DMS153 treated with DMSO at 0.1 percent for 48 hours (cell line): ENCODE results near the gene LSM3.
A peak's percentile ranks its signal among the peaks of the same experiment; 100 is the strongest.

Source experiments
- DNase-seq: peaks from one replicate; lab custom pipeline; 2025; ENCODE audit not compliant: unreplicated experiment; lab: John Stamatoyannopoulos, UW

Gene LSM3

DNA sequence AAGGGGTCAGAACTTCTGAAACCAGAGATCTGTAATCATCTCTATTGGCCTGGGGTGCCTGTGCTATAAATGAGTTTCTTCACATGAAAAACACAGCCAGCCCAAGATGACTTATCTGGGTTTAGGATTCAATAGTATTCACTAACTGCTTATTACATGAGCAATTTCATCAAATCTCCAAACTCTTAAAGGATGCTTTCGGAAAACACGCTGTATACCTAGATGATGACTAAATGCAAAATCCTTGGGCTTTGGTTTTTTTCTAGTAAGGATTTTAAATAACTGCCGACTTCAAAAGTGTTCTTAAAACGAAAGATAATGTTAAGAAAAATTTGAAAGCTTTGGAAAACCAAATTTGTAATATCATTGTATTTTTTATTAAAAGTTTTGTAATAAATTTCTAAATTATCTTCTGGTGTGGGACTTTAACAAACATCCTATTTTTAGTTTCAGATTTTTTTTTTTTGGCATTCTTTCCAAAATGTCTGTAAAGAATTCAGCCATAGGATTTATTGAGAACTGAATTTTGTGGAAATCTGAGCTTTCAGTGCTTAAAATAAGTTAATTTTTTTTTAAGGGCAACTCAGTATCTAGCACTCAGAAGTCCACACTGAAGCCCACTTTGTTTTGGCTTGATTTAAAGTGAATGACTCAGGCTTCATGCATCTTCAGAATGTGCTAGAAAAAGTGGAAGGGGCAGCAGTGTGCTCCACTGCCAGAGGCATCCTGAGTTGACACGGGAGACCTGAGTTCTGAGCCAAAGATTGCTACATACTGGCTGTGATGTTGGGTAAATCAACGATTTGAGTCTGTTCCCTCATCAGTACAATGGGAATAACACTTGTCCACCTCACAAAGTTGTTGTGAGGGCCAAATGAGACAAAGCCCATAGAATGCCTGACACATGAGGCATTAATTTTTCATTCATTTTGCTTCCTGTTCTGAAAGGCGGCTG lies 35.1 kb upstream of the LSM3 start:
- DNase-seq: no peak

DNA sequence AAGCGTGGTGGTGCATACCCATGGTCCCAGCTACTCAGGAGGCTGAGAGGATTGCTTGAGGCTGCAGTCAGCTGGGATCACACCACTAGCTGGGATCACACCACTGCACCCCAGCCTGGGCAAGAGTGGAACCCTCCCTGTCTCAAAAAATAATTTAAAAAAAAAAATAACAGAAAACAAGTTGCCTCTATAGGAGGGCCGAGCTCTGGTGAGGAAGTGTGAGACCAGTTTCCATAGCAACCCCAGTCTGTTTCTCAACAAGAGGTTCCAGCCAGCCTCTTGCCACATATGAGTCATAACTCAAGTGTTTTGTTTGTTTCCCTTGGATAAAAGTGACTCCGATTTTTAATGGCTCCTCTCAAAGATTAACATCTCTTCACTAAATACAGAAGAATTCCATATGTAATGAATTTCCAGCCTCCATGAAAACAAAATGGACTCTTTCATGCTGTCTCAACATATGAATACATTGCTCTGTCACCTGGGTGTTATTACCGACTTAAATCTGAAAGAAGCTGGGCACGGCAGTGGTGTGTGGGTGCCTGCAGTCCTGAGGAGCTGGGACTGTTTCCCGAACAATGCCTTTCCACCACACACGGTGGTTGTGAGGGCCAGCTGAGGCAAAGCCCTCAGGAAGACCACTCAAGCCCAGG lies 34.1 kb upstream of the LSM3 start:
- DNase-seq: peak; percentile 74

DNA sequence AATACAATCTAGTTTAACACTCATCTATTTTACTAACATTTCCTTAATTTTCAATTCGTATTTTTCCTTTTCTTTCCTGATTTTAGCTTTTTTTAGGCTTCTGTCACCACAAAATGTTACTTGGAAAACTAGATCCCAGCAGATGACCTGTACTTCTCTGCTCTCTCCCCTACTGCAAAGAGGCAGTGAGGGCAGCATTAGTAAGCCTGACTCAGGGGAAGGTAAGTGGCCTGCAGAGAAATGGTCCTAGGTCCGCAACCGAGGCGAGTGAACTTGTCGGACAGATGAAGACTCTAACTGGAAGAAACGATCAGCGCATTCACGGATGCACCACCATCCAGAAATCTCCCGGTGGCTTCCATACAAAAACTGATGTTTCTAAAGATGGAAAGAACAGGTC lies 33.4 kb upstream of the LSM3 start:
- no peak for DNase-seq

DNA sequence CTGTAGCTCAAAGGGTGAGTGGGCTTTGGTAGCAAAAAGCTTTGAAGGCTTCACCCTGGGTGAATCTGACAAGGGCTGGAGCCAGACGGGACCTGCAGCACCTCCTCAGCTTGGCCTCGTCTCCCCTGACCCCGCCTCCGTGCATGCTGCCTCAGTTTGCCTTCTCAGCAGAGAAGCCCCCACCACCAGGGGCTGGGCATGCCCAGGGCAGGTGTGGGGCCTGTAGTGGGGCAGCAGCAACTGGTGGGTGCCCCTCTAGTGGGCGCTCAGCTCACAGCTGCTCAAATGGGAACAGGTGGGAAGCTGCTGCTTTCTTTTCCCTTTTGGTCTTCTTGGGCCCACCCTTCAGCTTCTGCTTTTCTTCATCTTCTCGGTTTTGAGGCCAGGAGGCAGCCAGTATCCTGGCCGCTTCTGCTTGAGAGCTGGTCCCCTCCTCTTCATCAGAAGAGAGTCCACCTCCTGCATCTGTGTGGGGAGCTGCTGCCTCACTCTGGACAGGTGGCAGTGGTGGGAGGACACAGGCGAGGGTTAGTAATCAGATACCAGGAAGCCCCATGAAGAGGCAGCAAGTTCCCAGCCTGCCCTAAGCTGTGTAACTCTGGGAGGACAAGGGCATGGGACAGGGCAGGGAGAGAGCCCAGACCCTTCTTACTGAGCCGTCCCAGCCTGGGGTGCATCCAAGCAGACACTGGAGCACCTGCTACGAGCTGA lies 32.8 kb upstream of the LSM3 start:
- no peak for DNase-seq

DNA sequence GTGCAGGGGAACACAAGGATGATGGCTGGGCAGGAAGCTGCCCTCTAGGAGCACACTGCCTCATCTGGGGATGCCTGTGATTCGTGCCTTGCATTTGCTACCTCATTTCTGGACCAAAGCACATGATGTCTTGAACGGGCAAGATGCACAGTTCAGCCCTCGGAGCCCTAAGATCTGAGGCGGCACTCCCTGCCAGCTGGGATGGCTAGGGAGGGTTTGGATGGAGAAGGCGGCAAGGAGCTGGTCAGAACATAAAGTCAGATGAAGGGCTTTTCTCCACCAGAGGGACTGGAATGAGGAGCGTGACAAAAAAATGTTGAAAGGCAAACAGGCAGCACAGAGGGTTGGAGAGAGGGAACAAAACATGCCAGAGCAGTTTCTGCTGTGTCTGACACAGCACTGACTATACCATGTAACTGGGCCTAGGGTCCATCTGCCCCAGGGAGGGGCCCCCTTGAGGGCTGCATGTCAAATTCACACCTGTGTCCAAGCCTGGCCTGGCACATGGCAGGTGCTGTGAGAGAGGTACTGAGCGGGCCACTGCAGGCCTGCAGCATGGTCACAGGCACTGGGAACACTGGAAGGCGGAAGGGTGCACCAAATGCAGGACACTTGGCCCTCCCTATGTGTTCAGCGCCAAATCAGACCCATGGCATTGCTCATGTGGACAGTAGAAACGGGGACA lies 32.1 kb upstream of the LSM3 start:
- no peak for DNase-seq

DNA sequence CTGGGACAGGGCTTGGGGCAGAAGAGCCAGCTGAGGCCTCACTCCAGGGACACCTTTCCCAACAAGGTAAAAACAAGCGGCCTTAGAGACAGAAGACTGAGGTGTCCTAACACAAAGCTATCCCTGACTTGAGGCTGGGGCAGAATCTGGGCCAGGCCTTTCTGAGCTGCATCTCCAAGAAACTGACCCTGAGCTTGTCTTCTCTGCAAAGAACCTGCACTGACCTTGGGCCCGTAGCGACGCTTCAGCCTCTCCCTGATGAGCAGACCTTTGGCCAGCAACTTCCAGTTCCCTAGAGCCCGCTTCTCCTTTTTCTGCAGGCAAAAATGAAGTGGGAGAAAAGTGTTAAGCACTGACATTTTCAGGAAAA lies 31.6 kb upstream of the LSM3 start:
- DNase-seq: no peak

DNA sequence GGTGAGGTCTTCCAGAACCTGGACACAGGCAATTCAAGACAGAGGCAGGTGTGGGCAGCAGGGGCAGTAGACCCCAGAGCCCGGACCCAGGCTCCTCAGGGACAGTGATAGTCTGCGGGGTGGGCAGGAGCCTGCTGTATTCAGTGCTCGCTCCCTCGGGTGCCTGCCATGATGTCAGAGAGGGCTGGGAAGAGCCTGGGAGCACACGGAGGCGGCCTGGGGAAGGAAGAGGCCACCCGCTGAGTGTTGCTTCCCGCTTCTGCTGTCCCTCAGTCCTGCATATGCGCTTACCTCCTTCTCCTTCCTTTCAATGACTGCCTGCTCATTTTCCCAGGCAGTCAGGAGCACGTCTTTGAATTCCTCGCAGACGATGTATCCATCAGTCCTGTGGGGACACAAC lies 31.0 kb upstream of the LSM3 start:
- DNase-seq: no peak

DNA sequence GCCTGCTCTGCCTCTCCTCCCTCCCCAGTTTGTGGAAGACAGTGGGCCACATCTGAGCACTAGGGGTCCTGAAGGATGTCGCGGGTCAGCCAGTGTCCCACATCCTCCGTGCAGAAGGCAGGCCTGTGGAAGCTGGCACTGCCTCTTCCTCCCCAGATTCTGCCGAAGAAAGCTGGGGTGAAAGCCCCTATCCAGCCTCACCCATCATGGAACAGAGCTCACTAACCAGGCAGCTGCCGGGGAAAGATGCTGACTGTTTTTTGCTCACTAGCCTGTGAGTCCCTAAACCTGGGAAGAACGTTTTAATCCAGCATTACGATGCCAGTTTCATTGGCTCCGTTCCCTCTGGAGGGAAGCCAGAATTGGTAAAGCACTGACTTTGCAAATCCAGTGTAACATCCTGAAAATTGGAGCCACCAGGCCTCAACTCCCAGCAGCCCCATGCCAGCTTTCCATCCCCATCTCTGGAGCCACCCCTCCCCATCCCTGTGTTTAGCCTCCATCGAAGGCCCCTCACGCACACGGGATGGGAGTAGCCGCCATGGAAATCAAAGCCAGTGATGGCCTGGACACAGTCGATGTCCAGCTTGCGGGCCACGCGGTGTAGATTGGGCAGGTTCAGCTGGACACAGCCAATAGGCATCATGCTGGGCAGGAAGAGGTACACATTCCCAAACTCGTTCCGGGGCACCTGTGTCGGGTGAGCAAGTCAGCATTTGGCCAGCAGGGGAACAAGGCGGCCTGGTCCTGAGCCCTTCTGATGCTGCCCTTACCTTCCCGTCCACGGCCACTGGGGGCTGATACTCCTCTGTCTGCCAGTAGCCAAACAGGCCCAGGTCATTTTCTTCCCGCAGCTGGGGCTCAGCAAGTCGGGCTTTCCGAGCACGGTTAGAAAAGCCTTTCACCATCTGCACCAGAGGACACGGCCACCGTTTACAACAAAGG lies 30.3 kb upstream of the LSM3 start:
- no peak for DNase-seq

DNA sequence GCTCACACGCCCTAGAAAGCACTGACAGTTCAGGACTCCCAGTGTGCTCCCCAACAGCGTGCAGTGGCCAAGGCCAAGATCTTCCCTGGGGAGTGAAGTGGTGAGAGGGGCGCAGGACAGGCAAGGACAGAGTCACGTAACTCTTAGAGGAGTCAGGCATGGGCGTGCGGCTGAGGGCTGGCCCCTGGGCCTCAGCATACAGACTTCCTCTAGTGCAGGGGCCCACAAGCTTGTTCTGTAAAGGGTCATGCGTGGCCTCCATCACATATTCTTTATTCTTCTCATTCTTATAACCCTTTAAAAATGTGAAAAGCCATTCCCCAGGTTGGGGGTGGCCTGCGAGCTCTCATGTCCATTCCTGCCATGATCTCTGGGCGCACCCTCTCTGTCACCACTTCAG lies 28.5 kb upstream of the LSM3 start:
- no peak for DNase-seq

DNA sequence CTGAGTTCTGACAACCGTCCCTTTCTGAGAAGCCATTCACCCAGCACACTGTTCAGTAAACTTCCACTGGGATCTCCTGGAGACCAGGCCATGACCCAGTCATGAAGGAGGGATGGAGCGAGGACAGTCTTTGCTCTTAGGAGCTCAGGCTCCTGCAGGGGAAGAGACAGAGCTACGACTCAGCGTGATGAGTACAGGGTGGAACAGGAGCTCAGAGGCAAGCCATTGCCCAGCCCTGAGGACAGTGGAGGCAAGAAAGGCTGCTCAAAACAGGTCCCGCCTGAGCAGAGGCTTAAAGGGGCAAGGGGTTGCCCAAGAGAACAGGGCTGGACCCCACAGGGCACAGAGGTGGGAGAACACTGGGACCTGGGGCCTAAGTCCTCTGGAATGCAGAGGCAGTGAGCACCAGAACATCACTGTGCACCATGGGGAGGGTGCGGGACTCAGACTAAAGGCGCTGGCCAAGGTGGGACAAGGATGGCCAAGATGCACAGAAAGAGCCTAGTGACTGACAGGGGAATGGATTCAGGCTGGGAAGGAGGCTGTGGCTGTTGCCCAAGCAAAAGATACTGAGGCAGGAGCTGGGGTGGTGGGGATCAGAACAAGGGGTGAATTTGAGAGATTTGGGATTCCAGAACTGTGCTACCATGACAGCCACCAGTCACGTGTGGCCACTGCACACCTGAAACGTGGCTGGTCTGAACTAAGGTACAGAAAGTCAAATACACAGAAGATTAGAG lies 28.0 kb upstream of the LSM3 start:
- no peak for DNase-seq

DNA sequence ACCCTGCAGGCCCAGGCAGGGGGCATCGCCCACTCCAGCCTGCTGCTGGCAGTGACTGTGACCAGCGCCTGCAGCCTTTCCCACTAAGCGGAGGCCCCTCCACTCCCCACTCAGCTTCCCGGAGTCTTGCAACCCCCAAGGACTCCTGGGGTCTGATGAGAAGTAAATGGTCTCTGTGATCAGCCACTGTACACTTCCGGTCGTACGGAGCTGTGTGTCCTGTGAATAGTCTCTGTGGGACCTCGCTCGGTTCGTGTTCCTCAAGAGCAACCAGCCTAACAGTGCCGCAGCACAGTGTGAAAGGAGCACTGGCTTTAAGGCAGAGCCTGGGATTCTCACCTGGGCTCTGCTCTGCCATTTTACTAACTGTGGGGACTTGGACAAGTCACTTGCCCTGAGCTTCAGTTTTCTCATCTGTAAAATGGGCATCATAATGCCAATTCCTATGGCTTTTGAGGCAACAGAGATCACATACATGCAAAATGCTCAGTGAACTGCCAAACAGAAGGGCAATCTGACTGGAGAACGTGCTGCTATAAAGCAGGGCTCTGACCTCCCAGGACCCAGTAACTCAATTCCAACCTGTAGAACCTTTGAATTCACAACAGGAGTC lies 27.0 kb upstream of the LSM3 start:
- DNase-seq: no peak

DNA sequence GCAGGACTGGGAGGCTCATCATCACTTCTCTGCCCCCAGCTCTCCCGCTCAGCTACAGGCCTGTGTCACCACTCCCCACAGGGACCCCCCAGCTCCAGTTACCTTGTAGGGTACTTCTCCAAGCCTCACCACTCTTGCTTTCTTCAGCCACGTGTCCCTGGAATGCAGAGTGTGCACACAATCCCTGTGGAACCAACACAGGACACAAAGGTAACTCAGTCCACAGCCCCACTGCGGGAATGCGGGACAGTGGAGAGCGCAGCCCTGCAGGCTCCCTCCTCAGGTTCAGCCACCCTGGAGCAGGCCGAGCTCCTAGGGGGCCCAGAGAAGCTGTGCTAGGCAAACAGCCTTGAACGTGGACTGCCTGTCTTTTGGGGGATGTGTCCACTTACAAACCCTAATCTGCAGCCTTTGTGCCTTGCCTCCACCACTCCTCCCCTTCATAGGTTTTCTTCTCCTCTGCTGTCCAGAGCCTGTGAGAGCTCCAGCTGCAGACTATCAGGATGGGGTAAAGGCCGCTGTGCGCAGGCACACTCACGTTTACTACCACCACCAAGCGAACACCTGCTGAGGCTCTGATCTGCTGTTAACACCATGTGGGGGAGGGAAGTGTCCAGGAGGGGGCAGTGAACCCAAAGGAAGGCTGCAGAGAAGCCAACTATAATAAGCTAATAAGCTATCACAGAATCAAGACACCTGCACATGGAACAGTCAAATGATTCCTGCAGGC lies 26.2 kb upstream of the LSM3 start:
- DNase-seq: no peak

DNA sequence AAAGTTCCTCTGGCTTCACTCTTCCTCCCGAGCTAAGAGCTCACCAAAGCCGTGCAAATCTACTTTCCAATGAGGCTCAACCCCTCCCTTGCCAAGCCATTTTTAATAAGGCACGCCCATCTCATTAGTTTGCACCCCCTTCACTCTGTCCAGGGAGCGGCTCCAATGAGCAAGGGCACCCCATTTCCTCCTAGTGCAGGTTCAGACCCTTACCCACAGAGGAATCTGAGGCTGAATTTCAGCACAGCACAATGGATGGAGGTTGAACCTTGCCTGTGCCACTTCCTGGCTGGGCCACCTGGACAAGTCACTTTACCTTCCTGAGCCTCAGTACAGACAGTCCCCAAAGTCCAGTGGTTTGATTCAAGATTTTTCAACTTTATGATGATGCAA lies 25.7 kb upstream of the LSM3 start:
- DNase-seq: no peak

DNA sequence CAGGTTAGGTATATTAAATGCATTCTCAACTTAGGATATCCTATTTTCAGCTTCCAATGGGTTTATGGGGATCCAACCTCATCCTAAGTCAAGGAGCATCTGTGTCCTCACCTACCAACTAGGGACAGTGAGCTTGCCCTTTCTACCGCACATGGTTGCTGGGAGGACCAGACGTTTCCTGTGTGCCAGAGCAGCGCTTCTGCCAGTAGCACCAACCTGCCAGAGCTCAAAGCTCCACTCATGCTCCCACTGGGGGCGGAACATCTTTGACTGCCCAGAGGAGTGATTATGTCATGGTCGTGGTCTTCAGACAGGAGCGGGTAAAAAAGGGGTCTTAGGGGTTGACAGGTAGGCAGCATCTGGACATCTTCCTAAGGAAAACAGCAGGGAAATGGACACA lies 25.0 kb upstream of the LSM3 start:
- no peak for DNase-seq

DNA sequence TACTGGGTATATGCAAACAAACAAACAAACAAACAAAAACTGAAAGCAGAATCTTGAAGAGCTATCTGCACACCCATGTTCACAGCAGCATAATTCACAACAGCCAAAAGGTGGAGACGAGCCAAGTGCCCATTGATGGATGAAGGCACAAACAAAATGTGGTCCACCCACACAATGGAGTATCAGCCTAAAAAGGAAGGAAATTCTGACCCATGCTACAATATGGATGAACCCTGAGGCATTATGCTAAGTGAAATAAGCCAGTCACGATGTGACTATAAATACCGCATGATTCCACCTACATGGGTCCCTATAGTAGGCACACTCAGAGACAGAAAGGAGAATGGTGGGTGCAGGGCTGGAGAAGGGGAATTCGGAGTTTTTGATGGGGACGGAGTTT lies 24.3 kb upstream of the LSM3 start:
- no peak for DNase-seq

DNA sequence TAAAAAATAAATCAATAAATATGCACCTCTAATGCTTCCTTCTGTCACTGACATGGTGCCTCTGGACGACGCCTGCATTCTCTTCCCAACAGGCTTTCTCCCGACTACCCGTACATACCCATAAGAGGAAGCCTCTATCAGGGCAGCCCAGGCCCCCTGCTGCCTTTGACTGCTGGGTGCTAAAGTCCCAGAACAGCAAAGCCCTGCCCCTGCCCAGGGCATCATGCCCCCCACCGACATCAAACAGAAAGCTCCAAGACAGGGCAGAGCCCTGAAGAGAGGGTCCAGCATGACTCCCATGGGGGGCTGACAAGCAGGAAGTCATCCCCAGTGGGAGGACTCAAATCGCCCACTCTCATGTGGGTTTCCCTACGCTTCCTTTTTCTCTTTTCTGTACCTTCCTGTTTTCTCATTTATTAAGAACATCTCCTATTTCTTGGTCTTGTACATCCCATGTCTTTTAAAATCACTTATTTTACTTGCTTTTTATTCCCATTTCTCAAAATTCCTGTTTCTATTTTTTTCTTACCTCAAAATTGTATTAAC lies 23.6 kb upstream of the LSM3 start:
- no peak for DNase-seq

DNA sequence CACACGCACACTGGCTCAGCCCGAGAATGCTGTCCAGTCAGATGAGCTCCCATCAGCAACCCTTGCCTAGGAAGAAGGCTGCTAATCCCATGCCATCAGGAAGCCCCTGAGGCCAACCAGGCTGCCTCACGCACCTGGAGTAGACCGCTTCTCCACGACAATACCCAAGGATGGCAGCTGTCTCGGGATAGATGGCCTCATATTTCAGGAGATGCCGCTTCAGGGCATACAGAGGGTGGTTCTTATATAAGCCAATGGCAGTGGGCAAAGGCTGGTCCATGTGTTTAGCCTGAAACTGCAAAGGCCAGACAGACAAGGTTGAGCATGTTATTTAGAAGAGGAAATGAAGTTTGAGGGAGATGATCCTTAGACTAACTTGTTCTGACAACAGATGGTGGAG lies 22.4 kb upstream of the LSM3 start:
- no peak for DNase-seq

DNA sequence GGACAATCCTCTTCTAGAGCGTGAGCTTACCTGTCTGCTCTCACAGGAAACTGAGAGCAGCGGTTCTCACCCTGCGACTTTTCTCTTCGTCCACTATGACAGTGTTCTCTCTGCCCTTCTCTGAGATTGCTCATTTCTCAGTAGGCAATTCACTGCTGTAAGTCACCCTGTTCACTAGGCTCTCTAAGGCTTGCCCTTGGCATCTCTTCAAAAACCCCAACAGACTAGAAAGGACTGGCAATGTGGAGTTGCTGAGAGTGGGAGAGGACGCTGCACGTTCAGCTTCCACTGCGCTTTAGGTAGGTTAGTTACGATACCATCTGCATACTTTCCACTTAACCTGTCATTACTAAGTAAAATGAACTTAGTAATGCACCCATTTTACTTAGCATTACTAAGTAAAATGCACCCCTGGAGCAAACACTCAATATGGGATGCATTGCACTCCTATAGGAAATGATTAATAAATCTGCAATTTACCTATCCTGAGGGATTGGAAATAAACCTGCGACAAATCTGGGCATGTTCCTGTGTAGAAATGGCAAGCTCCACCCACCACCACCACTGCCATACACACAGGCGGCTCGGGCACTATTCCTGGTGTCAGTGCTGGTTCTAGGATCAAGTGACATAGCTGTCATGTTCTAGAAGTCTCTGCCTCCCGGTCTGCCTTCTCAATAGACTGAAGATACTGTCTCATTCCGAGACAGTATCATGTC lies 21.6 kb upstream of the LSM3 start:
- DNase-seq: no peak
